Measurements from ENCODE around the gene SLC2A1.

Gene SLC2A1

GRCh38 chr1:42968654-42969053 lies 10.0 kb upstream of the SLC2A1 start:
- DNase-seq (ENCODE audit: low spot score) = no peak
- in situ Hi-C loops (cut with MboI; ENCODE audit: low sequenced_read_pairs, unreplicated experiment) = no loop called here
- no peak for TF ChIP-seq CTCF (IDR thresholded peaks at IDR 0.05; ENCODE audit: borderline replicate concordance, control extremely low read depth, extremely low read depth, insufficient read depth, missing control alignments)

- no peak for TF ChIP-seq CTCF (IDR thresholded peaks at IDR 0.05; ENCODE audit: borderline replicate concordance, control extremely low read depth, extremely low read depth, insufficient read depth, missing control alignments)
- in situ Hi-C loops (cut with MboI; ENCODE audit: low sequenced_read_pairs, unreplicated experiment) = no loop called here
- no peak for DNase-seq (ENCODE audit: low spot score)
These were observed 8.3 kb upstream of the SLC2A1 start for GRCh38 chr1:42966688-42967612.

- no peak for DNase-seq (ENCODE audit: low spot score)
- no peak for TF ChIP-seq CTCF (IDR thresholded peaks at IDR 0.05; ENCODE audit: borderline replicate concordance, control extremely low read depth, extremely low read depth, insufficient read depth, missing control alignments)
- in situ Hi-C loops (cut with MboI; ENCODE audit: low sequenced_read_pairs, unreplicated experiment) = no loop called here
These were observed 6.7 kb upstream of the SLC2A1 start for GRCh38 chr1:42965378-42965777.

- no peak for TF ChIP-seq CTCF (IDR thresholded peaks at IDR 0.05; ENCODE audit: borderline replicate concordance, control extremely low read depth, extremely low read depth, insufficient read depth, missing control alignments)
- in situ Hi-C loops (cut with MboI; ENCODE audit: low sequenced_read_pairs, unreplicated experiment) = no loop called here
- no peak for DNase-seq (ENCODE audit: low spot score)
These were observed 5.6 kb upstream of the SLC2A1 start for GRCh38 chr1:42964044-42964812.

- no peak for DNase-seq (ENCODE audit: low spot score)
- no peak for TF ChIP-seq CTCF (IDR thresholded peaks at IDR 0.05; ENCODE audit: borderline replicate concordance, control extremely low read depth, extremely low read depth, insufficient read depth, missing control alignments)
- in situ Hi-C loops (cut with MboI; ENCODE audit: low sequenced_read_pairs, unreplicated experiment) = no loop called here
These were observed 4.8 kb upstream of the SLC2A1 start for GRCh38 chr1:42963378-42964043.

GRCh38 chr1:42962641-42963377 lies 4.1 kb upstream of the SLC2A1 start:
- DNase-seq (ENCODE audit: low spot score) = no peak

More at GRCh38 chr1:42962641-42963377, 4.1 kb upstream of the SLC2A1 start:
- TF ChIP-seq CTCF (IDR thresholded peaks at IDR 0.05; ENCODE audit: borderline replicate concordance, control extremely low read depth, extremely low read depth, insufficient read depth, missing control alignments) = no peak
- in situ Hi-C loops (cut with MboI; ENCODE audit: low sequenced_read_pairs, unreplicated experiment) = no loop called here
